GM18498 (cell line): Measurements from ENCODE around the gene KDM6A.
"Not testable (repeated sequence)": the region's sequence is repeated elsewhere in the genome, so short reads cannot be mapped to it uniquely, and the experiment has no call there.

Source experiments
- ATAC-seq: cut with Tn5 transposase; IDR thresholded peaks from one replicate; pipeline ENCODE4 v1.9.1; 2021; ENCODE audit warnings: mild to moderate bottlenecking, moderate library complexity; ENCODE audit not compliant: unreplicated experiment

Gene KDM6A

DNA sequence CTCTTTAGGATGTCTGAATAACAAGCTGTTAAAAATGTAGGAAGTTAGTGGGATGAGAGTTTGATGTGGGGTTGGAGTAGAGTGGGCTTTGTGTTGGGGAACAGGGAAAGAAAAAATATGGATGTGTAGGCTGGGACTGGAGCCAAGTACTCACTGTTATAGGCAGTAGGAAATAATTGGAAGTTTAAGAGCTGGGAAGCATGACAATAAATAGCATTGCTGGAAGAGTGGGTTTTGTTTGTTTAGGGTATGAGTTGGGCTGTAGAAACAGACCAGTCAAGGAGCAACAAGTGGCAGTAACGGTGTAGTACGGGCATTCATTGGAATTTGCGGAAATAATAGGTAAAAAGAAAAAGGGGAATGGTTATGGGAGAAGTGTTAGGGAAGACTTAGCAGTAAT, 81.6 kb downstream of the KDM6A start:
- ATAC-seq: no peak

DNA sequence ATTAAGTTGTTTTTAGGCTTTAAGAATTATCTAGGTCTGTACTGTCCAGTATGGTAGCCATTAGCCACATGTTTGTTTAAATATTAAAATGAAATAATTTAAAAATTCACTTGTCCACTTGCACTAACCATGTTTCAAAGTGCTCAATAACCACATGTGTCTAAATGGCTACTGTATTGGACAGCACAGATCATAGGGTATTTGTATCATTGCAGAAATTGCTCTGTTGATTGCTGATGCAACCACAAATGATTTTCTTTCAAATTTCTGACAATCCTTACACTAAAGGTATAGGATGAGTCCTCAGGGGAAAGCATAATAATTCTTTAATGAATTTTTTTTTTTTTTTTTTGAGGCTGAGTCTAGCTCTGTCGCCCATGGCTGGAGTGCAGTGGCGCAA, 84.9 kb downstream of the KDM6A start:
- no peak for ATAC-seq

DNA sequence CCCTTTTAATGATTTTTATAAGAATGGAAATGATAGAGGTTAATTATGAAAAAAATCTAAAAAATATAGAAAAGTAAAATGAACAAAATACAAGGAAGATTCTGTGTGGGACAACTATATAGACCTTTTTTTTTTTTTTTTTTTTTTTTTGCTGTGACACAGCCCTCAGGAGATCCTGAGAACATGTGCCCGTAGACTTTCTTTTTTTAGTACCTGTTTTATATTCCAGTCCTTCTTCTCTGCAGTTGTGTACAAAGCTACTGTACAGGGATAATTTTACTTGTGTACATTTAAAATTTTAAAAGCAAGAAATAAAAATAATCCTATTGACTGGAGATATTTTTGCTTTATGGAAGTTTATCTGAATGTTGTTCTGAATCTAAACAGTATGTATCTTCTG, 85.5 kb downstream of the KDM6A start:
- no peak for ATAC-seq

DNA sequence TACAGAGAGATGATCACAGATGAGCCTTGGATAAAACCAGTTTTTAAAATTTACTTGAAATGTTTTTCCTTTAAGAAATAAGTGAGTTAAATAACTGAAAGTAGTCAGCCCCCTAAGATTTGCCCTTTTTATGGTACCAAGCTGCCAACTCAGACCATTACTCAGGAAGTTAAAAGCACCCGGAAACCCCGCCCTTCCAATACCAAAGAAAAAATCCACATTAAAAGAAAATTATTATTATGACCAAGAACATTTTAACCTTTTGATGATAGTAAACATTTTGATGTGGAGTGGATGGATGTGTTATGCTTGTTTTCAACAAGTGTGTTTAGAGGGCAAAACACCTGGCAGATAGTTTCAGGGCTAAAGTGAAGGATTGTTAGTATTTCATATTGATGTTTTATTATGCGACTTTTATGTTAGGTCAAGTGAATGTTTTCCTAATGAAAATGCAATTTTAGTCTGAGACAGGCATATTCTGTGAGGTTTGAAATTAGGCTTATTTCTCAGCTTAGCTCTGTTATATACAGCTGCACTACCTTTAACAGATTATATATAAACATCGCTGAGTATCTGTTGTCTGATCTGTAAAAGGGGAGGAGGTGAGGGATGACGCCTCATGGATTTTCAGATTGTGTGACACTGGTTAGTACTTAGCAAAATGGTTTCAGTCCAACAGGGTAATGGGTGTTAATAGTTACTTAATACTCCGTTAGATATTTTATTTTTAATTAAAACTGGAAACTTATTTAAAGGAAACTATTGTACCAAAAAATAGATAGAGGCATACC, 89.0 kb downstream of the KDM6A start:
- ATAC-seq: no peak

DNA sequence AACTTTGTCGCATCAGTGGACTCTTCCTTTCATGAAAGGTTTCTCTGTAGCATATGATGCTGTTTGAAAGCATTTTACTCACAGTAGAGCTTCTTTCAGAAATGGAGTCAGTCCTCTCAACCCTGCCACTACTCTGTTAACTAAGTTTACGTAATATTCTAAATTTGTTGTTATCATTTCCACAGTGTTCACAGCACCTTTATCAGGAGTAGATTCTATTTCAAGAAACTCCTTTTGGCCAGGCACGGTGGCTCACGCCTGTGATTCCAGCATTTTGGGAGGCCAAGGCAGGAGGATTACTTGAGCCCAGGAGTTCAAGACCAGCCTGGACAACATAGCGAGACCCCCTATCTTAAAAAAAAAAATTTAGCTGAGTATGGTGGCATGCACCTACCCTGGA, 90.0 kb downstream of the KDM6A start:
- no peak for ATAC-seq

DNA sequence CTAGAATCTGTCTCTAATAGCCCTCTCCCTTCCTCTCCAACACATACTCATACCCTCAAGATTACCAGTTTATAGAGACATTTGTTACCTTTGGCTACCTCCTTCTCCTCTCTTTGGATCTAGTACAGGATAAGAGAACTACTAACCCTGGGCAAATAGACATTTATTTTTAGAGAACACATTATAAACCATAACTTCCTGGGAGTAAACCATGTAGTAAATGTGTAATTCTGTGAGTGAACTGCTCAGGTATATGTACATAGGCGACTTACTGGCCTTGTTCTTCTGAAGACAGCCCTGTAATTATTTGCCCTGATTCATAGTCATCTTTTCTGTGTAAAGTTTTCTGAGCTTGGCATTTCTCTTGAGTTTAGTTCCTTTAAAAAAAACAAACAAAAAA, 94.2 kb downstream of the KDM6A start:
- ATAC-seq: no peak

DNA sequence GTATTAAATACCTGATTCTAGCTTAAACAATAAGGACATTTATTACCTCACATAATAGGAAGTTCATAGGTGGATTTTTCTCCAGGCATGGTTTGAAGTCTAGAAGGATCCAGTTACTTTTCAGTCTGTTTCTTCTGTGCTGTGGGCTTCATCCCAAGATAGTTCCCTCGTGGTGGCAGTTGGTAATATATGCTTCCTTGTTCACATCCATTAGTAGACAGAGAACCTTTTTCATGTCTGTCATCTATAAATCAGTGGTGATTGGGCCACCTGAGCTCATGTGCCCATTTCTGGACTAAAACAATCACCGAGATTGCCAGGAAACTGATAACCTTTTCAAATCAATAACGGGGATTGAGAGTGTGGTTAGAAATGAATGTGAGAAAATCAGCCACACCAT, 97.7 kb downstream of the KDM6A start:
- no peak for ATAC-seq

DNA sequence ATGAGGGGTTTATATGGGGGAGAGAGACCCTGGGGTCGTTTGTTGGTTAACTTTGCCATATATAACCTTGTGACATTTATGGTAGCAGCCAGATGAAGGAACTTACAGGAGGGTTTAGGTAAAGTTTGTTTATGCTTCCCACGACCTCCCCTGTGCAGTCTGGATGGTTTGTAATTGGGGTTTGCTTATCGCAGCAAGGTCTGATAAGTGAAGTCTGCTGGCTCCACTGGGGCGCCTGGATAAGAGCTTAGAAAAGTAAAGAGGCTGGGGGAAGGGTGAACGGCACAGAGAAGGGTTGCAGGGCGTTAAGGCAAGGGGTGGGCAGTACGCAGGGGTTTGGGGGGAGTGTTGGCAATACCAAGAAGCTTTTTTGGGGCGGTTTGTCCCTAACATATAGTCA, 98.7 kb downstream of the KDM6A start:
- ATAC-seq: no peak

DNA sequence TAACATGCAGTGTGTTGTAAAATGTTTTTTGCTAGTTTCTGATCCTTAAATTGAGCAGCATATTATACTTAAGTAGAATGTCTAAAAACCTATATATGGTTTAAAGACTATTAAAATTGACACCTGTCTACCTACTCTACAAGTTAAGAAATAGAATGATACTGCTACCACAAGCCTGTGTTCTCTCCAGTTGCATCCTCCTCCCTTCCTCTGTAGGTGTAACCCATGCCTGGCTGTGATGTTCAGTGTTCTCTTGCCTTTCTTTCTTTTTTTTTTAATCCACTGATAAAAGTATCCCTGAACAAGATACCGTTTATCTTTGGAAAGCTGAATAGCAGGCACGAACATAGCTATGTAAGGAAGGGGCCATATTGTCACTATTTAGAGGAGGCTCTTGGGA, 99.1 kb downstream of the KDM6A start:
- ATAC-seq: no peak

DNA sequence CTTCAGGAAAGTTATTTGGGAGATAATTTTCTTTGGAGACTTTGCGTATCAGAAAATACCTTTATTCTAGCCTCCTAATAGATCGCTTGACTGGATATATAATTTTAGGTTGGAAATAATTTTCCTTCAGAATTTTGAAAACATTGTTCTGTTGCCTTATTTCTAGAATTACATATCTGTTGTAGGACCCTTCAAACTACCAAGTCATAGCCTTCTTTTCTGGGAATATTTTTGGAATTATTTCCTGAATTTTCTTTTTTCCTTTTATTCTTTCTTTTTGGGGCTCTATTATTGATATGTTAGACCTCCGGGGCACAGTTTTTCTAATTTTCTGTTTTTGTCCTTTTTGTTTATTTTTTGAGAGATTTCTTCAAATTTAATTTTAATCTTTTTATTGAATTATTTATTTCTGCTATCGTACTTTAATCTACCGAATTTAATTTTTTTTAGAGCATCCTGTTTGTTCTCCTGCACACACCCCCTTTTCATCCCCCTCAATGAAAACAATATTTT, 100.5 kb downstream of the KDM6A start:
- no peak for ATAC-seq

DNA sequence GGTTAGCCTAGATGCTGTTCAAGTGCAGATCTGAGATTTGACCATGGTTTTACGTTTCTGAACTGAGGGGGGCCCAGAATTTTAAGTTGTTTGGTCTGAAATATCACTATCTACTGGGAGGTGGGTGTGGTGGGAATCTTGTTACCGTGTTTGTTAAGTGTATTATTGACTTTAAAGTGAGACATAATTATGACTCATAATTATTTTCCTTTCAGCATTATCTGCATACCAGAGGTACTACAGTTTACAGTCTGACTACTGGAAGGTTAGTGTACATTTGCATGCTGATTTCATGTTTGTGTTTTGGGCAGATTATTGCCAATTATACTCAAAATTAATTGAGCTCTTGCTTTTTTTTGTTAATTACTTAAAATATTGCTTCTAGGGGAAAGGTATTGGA, 101.5 kb downstream of the KDM6A start:
- ATAC-seq: no peak

DNA sequence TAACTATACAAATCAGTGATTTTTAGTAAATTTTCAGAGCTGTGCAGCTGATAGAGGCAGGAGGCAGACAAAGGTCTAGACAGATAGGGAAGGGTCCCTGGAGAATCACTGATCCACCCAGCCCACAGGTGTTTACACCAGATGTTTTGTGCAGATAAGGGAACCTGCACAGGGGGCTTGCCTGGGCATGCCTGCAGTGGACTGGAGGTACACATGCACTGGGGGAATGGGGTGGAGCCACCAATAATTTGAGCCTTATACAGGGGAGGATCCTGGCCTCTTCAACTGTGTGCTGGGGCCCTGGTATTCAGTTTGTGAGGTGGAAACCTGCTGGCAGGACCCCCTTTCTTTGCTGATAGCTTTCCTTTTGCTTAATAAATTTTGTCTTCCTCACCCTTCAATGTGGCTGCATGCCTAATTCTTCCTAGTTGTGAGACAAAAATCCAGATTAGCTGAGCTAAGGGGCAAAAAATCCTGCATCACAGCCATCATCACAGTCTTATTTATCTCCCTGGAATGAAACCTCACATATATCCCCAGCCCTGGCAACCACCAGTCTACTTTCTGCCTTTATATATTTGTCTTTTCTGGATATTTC, 102.8 kb downstream of the KDM6A start:
- ATAC-seq: no peak

DNA sequence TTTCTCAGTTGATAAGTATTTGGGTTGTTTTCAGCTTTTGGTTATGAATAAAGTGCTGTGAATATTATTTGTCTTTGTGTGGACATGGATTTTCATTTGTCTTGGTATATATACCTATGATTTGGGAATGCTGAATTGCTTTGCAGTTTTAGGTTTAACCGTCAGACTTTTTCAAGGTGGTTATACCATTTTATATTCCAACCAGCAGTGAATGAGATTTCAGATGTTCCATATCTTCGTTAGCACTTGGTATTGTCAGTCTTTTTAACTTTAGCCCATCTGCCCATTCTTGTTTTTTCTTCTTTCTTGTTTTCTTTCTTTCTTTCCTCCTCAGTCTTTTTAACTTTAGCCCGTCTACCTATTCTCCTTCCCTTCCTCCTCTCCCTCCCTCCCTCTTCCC, 106.0 kb downstream of the KDM6A start:
- no peak for ATAC-seq

DNA sequence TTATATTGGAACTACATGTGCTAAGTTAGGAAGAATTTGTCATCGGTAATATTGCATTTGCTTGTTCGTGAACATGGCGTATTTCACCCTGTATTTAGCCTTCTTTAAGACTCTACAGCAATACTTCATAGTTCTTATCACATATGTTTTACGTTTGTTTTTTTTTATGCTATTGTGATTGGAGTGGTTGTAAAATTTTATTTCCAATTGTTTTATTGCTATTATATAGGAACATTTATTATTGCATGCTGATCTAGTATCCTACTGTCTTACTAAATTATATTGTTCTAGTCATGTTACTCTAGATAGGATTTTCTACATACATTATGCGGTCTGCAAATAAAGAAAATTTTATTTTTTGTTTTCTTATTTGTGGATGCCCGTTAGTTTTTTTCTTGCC, 107.4 kb downstream of the KDM6A start:
- ATAC-seq: no peak

DNA sequence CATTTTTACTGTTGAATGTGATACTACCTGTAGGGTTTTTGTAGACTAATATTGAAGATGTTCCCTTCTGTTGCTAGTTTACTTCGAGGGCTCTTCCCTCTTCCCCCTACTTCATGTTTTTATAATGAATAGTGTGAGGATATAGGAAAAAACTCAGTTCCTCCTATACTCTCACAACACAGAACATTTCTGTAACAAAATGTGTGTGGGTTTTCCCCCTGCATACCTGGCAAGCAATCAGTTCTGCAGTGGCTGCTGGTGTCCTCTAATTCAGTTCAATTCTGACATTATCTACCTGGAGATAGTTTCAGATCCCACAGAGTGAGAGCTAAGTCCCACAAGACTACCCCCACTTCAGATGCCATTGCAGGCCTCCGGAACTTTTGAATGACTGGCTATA, 107.9 kb downstream of the KDM6A start:
- ATAC-seq: no peak

DNA sequence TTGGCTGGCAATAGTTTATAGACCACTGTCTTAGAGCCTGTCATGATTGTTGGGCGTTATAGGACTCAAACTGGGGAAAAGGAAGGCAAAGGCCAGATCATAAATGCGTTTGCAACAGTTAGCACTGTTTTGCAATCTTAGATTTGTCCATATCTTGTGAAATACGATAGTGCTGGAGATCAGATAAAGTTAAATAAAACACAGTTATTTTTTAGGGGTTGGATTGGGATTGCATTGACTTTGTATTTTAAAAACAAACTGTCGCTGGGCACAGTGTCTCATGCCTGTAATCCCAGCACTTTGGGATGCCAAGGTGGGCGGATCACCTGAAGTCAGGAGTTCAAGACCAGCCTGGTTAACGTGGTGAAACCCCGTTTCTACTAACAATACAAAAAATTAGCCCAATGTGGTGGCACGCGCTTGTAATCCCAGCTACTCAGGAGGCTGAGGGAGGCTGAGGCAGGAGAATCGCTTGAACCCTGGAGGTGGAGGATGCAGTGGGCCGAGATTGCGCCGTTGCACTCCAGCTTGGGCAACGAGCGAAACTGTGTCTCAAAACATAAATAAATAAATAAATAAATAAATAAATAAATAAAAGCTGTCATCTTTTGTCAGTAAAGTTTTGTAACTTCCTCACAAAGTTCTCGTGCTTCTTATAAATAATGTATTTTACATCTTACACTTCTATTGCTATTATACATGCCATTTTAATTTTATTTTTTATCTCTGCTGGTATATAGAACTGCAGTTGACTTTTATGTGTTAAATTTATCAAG, 117.2 kb downstream of the KDM6A start:
- ATAC-seq: no peak

DNA sequence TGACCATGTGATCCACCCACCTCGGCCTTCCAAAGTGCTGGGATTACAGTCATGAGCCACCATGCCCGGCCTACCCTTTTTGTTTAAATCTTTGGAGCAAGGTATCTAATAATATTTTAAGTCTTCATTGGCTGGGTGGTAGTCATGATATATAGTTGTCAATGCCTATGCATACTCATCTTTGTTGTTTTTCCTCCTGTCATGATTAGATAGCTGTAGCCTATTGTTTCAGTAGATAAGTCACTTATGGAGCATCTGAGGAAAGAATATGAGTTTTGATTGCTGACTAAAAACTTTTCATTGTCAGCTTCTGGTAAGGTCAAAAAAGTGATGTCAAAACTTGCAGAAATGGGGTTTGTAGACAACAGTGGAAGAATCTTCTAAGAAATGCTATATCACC, 119.8 kb downstream of the KDM6A start:
- no peak for ATAC-seq

DNA sequence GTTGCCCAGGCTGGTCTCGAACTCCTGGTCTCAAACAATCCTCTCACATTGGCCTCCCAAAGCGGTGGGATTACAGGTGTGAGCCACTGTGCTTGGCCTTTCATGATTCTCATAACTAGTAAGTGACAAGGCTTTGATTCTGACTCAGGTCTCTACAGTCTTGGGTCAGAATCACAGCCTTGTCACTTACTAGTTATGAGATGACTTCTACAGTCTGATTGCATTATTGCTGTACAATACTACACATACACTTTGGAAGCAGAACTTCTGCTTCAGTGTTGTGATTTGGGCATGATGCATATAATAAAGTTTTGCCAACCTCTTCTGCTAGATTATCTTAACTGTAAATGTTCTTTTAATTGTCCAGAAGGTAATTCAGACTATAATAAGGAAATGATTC, 123.3 kb downstream of the KDM6A start:
- no peak for ATAC-seq

DNA sequence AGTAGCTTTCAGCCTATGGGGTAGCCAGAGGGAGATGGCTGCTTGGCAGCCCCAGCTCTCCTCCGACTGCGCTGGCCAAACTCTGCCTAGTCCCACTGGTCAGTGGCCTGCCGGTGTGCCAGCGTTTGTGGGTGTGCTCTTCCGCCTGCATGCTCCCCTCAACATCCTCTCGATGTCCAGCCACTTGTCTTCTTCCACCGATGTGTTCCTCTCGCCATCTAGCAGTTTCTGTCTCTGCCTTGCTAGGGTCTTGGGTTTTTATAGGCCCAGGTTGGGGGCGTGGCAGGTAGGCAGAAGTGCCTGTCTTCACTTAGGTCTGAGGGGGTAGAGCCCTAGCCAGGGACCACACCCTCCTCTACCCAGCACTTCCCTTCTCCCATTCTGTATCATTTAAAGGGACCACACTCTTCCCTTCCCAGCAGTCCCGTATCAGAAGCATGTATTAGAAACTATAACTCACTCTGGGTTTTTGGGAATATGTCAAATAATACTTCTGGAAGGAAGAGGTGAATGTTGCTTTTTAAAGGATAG, 124.4 kb downstream of the KDM6A start:
- no peak for ATAC-seq

DNA sequence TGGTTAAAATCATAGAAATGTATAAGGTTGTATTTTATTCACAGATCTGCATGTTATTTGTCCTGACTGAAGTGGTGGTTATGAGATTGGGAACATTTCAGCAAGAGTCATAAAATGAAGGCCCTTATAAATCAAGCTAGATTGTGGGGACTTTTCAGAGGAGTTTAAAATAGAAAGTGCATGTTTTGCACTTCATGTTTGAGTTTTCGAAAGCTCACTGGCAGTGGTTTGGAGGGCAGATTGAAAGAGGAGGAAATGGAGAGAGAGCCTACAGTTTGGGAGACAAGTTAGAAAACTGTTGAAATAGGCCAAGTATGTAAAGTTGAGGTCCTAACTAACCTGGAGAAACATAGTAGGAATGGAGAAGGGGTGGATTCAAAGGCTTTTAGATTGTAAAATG, 124.9 kb downstream of the KDM6A start:
- peak; percentile 73 for ATAC-seq

DNA sequence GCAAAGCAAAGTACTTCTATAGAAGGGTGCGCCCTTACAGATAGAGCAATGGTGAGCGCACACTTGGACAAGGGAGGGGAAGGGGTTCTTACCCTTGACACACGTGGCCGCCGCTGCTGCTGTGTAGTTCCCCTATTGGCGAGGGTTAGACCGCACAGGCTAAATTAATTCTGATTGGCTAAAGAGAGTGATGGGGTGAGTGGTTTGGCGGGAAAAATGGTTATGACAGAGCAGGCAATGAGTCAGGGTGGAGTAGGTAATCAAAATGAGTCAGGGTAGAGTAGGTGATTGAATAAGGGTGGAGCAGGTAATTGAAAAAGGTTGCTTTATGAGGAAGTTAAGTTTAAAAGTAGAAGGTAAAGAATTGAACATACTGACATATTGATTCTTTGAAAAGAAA, 126.2 kb downstream of the KDM6A start:
- not testable (repeated sequence) for ATAC-seq

DNA sequence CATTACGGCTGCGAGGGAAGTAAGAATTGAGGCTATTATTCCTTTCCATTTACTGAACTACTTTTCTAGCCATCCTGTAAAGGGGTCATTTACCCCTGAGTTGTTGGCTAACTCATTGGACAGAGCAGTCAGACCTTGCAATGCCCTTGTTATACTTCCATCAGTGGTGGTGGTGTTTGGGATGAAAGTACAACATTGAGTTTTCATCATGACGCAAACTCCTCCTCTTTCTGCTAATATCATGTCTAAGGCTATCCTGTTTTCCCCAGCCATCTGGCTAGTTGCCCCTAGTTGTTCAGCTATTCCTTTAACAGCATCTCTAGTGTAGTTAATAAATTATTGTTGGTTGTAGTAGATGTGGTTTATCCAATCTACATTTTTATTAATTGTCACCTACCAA, 126.9 kb downstream of the KDM6A start:
- not testable (repeated sequence) for ATAC-seq
